ENCODE results near the gene CNTNAP5. TPM values are rescaled to one million over a fixed set of nuclear protein-coding genes. Genes with fewer than 3 reads are reported as not detected.

Gene CNTNAP5
- total RNA-seq, 1 donor from 2014 or later, result not detected

- TF ChIP-seq CTCF (conservative IDR thresholded peaks at IDR 0.05; ENCODE audit: low read depth, low read length), result no peak
- no peak for DNase-seq (ENCODE audit: low read depth)
- no peak overlapping the region for H3K4me3 ChIP-seq (ENCODE audit: low read depth, low read length)
Observed at GRCh38 chr2:124838406-124838805, 813.3 kb downstream of the CNTNAP5 start.

- no peak for TF ChIP-seq CTCF (conservative IDR thresholded peaks at IDR 0.05; ENCODE audit: low read depth, low read length)
- H3K4me3 ChIP-seq (ENCODE audit: low read depth, low read length), result no peak overlapping the region
- DNase-seq (ENCODE audit: low read depth), result no peak
Observed at GRCh38 chr2:124867247-124867646, 842.2 kb downstream of the CNTNAP5 start.

GRCh38 chr2:124874219-124874618, 849.1 kb downstream of the CNTNAP5 start:
- no peak for TF ChIP-seq CTCF (conservative IDR thresholded peaks at IDR 0.05; ENCODE audit: low read depth, low read length)
- DNase-seq (ENCODE audit: low read depth), result no peak
- H3K4me3 ChIP-seq (ENCODE audit: low read depth, low read length), result no peak overlapping the region

- TF ChIP-seq CTCF (conservative IDR thresholded peaks at IDR 0.05; ENCODE audit: low read depth, low read length), result no peak
- H3K4me3 ChIP-seq (ENCODE audit: low read depth, low read length), result no peak overlapping the region
- DNase-seq (ENCODE audit: low read depth), result no peak
Observed at GRCh38 chr2:124874676-124875075, 849.6 kb downstream of the CNTNAP5 start.

- no peak overlapping the region for H3K4me3 ChIP-seq (ENCODE audit: low read depth, low read length)
- peak; percentile 9 for DNase-seq (ENCODE audit: low read depth)
- TF ChIP-seq CTCF (conservative IDR thresholded peaks at IDR 0.05; ENCODE audit: low read depth, low read length), result no peak
Observed at GRCh38 chr2:124875627-124876244, 850.6 kb downstream of the CNTNAP5 start.

GRCh38 chr2:124877141-124877577, 852.1 kb downstream of the CNTNAP5 start:
- H3K4me3 ChIP-seq (ENCODE audit: low read depth, low read length), result no peak overlapping the region
- DNase-seq (ENCODE audit: low read depth), result no peak
- no peak for TF ChIP-seq CTCF (conservative IDR thresholded peaks at IDR 0.05; ENCODE audit: low read depth, low read length)

- TF ChIP-seq CTCF (conservative IDR thresholded peaks at IDR 0.05; ENCODE audit: low read depth, low read length), result no peak
- no peak overlapping the region for H3K4me3 ChIP-seq (ENCODE audit: low read depth, low read length)
- no peak for DNase-seq (ENCODE audit: low read depth)
Observed at GRCh38 chr2:124879640-124880039, 854.6 kb downstream of the CNTNAP5 start.

All from epithelial cell of proximal tubule (primary cell).